BE2C (cell line): ENCODE data around the gene AFF4.
"Not testable (repeated sequence)": the region's sequence is repeated elsewhere in the genome, so short reads cannot be mapped to it uniquely, and the experiment has no call there.

Source experiments
- DNase-seq: peaks from one replicate; pipeline ENCODE4 v3.0.0-alpha.2; 2020
- H3K27me3 ChIP-seq: fragments of 250-450 bp; sonication (Bioruptor Pico); 2 replicates; pipeline ENCODE4 v1.5.1; 2020; ENCODE audit warnings: mild to moderate bottlenecking
- H3K36me3 ChIP-seq: fragments of 250-450 bp; sonication (Bioruptor Pico); 2 replicates; pipeline ENCODE4 v1.5.1; 2020; ENCODE audit warnings: mild to moderate bottlenecking
- H3K4me1 ChIP-seq: fragments of 250-450 bp; sonication (Bioruptor Pico); 2 replicates; pipeline ENCODE4 v1.5.1; 2020
- H3K4me3 ChIP-seq: 2 replicates; pipeline ENCODE4 v1.5.1; 2011; ENCODE audit warnings: low read depth, low read length
- H3K9me3 ChIP-seq: fragments of 250-450 bp; sonication (Bioruptor Pico); 2 replicates; pipeline ENCODE4 v1.5.1; 2020
- TF ChIP-seq, protein P1 (sequence below): IDR thresholded peaks from 2 replicates; pipeline ENCODE4 v1.5.1; 2012; ENCODE audit warnings: mild to moderate bottlenecking, low read depth, low read length

Gene AFF4

GRCh38 chr5:132859889-132860437 is 103.5 kb downstream of the AFF4 start:
- no peak overlapping the region for H3K4me3 ChIP-seq
- DNase-seq = no peak
- H3K4me1 ChIP-seq = no peaks in the 10 kb centered on the region
- H3K27me3 ChIP-seq = no peaks in the 10 kb centered on the region
- H3K36me3 ChIP-seq = no peaks in the 10 kb centered on the region
- no peaks in the 10 kb centered on the region for H3K9me3 ChIP-seq
- TF ChIP-seq, protein P1, sequence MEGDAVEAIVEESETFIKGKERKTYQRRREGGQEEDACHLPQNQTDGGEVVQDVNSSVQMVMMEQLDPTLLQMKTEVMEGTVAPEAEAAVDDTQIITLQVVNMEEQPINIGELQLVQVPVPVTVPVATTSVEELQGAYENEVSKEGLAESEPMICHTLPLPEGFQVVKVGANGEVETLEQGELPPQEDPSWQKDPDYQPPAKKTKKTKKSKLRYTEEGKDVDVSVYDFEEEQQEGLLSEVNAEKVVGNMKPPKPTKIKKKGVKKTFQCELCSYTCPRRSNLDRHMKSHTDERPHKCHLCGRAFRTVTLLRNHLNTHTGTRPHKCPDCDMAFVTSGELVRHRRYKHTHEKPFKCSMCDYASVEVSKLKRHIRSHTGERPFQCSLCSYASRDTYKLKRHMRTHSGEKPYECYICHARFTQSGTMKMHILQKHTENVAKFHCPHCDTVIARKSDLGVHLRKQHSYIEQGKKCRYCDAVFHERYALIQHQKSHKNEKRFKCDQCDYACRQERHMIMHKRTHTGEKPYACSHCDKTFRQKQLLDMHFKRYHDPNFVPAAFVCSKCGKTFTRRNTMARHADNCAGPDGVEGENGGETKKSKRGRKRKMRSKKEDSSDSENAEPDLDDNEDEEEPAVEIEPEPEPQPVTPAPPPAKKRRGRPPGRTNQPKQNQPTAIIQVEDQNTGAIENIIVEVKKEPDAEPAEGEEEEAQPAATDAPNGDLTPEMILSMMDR = no peak

- no peaks in the 10 kb centered on the region for H3K27me3 ChIP-seq
- no peak overlapping the region for H3K4me3 ChIP-seq
- no peaks in the 10 kb centered on the region for H3K36me3 ChIP-seq
- no peak for DNase-seq
- TF ChIP-seq, protein P1 = no peak
- no peaks in the 10 kb centered on the region for H3K4me1 ChIP-seq
- no peaks in the 10 kb centered on the region for H3K9me3 ChIP-seq
Observed at GRCh38 chr5:132856011-132856410, 107.4 kb downstream of the AFF4 start.

GRCh38 chr5:132854992-132855391 is 108.4 kb downstream of the AFF4 start:
- not testable (repeated sequence) for H3K9me3 ChIP-seq, H3K27me3 ChIP-seq, H3K4me3 ChIP-seq, H3K4me1 ChIP-seq, H3K36me3 ChIP-seq, DNase-seq

DNA sequence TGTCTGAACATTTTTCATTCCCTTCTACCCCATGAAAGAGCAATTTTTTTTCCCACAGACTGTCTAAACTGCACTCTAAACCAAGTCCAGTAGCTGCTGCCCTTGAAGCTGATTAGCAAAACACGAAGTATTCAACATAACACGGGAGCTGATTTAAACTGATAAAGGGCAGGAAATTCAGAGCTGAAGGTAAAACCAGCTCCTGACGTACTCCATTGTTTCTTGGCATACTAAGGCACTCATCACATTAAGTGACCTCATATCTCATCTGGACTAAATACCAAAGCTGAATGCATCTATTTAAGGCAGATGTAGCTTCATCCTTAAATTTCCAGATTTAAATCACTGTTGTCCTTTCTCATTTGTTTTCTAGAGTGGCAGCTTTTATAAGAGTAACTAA is 109.1 kb downstream of the AFF4 start:
- no peaks in the 10 kb centered on the region for H3K9me3 ChIP-seq
- no peaks in the 10 kb centered on the region for H3K27me3 ChIP-seq
- TF ChIP-seq, protein P1 = no peak
- H3K4me1 ChIP-seq = no peaks in the 10 kb centered on the region
- no peak for DNase-seq
- H3K4me3 ChIP-seq = no peak overlapping the region
- H3K36me3 ChIP-seq = no peaks in the 10 kb centered on the region

DNA sequence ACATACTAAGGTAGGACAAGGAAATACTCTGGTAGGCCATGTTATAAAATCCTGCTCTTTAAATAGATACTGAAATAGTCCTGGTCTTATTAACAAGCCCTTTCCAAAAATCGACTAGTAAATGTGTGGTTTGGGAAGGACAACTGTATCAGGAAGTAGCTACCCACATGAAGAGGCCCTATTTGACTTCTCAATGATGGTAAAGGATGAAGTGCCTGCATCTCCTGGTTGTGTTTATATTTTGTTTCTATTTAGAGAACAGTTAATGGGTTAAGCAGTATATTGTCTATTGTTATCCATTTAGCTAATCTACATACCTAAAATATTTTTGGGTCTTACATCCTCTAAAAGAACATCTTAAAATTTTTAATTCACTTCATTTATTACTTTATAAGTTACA is 109.6 kb downstream of the AFF4 start:
- no peaks in the 10 kb centered on the region for H3K36me3 ChIP-seq
- no peaks in the 10 kb centered on the region for H3K4me1 ChIP-seq
- H3K4me3 ChIP-seq = no peak overlapping the region
- no peaks in the 10 kb centered on the region for H3K9me3 ChIP-seq
- DNase-seq = no peak
- TF ChIP-seq, protein P1 = no peak
- H3K27me3 ChIP-seq = no peaks in the 10 kb centered on the region

DNA sequence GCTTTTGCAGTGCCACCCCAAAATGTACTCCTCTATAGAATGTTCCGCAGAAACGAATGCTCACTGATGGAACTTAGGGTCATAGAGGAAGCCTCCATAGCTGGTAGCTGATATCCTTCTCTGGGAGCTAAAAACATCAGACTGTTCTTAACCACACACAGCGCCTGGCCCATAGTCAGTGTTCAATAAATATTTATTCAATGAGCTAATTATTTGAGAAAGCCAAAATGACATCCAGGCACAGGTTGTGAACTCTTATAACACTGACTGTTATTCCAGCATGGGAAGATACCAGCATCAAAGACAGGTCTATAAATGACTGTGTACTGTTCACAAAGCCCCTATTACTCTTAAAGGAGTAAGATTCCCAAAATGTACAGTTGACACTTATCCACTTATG is 110.1 kb downstream of the AFF4 start:
- Histone ChIP-seq H3K4me3 (no peak overlapping the region), H3K36me3 (no peaks in the 10 kb centered on the region), H3K4me1 (no peaks in the 10 kb centered on the region), H3K9me3 (no peaks in the 10 kb centered on the region), H3K27me3 (no peaks in the 10 kb centered on the region)
- no peak for DNase-seq
- TF ChIP-seq, protein P1 = no peak

- Histone ChIP-seq H3K36me3 (no peaks in the 10 kb centered on the region), H3K4me1 (no peaks in the 10 kb centered on the region), H3K9me3 (no peaks in the 10 kb centered on the region), H3K27me3 (no peaks in the 10 kb centered on the region), H3K4me3 (no peak overlapping the region)
- TF ChIP-seq, protein P1 = no peak
- DNase-seq = no peak
Observed at GRCh38 chr5:132850066-132850465, 113.4 kb downstream of the AFF4 start.
